LNCaP clone FGC (cell line): ENCODE measurements around the gene PCSK6.

Experiments used
- DNase-seq: peaks from one replicate; pipeline ENCODE4 v3.0.0-alpha.2; 2011; ENCODE audit warnings: low read depth
- H3K4me3 ChIP-seq: 2 replicates; pipeline ENCODE4 v1.5.1; 2011; ENCODE audit warnings: mild to moderate bottlenecking, low read depth, low read length, control low read depth
- TF ChIP-seq, protein P1 (sequence below): IDR thresholded peaks from 2 replicates; pipeline ENCODE4 v1.5.1; 2012; ENCODE audit warnings: mild to moderate bottlenecking; ENCODE audit not compliant: control insufficient read depth, insufficient read depth; ENCODE audit errors: extremely low read depth

Gene PCSK6

DNA sequence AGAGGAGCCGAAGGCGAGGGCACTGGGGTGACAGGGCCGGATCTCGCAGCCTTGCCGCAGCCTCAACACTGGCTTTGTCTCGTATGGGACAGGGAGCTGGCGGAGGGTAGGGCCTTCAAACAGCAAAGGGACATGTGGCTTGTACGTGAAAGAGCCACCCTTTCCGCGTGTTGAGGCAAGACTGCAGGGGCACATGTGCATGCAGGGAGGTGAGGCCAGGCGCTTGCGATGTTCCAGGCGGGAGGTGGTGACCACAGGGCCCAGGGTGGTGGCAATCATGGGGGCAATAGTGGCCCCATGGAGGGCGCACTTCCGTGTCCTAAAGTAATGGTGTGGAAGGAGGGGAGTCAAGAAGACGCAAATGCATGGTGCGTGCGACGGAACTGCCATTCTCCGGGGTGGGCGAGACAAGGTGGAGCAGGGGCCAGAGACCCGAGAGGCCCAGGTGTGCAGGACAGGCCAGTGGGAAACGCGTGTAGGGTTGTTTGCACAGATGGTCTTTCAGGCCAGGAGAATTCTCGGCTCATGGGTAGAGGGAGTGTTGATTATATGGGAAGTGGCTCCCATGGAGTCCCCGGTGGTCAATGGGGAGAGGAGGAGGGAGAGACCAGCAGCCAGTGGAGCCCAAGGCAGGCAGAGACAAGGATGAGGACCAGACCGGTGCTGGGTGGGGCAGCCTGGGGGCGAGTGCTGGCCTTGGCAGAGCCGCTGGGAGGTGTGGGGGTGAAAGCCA lies 45.8 kb upstream of the PCSK6 start:
- DNase-seq = no peak
- TF ChIP-seq, protein P1, sequence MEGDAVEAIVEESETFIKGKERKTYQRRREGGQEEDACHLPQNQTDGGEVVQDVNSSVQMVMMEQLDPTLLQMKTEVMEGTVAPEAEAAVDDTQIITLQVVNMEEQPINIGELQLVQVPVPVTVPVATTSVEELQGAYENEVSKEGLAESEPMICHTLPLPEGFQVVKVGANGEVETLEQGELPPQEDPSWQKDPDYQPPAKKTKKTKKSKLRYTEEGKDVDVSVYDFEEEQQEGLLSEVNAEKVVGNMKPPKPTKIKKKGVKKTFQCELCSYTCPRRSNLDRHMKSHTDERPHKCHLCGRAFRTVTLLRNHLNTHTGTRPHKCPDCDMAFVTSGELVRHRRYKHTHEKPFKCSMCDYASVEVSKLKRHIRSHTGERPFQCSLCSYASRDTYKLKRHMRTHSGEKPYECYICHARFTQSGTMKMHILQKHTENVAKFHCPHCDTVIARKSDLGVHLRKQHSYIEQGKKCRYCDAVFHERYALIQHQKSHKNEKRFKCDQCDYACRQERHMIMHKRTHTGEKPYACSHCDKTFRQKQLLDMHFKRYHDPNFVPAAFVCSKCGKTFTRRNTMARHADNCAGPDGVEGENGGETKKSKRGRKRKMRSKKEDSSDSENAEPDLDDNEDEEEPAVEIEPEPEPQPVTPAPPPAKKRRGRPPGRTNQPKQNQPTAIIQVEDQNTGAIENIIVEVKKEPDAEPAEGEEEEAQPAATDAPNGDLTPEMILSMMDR = no peak

DNA sequence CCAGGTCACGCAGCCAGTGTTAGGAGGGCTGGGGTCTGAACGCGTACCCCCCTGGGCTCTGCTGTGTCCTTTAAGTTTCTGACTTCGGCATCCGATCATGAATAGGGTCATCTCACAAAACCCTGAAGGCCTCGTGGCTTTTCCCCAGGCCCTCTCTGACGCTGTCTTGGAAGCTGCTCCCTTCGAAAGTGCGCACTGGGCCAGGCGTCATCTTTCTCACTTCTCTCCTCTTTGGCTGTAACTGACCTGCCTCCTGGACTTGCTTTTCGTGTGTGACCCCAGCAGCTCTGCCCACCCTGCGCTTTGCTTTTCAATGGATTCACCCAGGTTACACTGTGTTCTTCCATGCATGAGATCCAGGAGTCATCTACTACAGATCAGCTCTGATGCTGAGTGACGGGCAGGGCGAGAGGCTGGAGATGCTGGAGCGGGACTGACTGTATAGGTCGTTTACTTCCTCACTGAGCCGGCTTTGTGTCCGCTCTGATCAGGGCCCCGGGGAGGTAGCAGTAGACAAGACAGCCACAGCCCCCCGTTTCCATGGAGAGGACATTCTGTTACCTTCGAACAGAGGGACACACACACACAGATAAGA lies 45.0 kb upstream of the PCSK6 start:
- no peak for DNase-seq

More for the DNA sequence above, 45.8 kb upstream of the PCSK6 start:
- no peak overlapping the region for H3K4me3 ChIP-seq

DNA sequence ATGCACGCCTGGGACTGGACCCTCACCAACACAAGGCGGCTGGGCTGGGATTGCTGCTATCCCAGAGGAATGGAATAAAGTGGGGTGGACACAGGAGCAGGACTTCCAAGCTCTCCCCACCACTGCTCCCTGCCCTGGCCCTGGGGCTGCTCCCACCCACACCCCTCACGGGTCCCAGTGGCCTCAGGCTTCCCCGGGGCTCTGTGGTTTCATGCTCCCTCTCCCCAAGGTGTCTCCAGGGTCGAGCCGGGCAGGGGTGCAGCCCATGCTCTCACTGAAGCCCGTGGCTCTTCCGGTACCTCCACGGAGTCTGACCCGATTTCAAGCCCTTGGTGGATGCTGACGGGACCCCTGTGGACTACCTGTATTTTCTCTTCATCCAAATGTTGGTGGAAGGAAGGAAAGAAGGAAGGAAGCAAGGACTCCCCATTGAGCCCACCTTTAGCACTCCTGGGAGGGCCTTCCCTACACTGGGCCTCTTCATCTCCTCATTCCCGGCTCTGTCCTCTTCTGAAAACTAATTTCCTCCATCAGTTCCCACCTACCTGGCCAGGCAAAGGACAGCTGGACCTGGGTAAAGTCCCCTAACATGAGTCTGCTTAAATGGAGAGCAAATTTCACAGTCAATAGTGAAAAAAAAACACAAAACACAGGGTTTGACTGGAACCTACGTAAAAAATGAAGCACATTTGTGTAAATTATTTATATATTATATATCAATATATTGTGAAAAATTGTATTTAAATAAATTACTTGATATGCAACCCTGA lies 44.0 kb upstream of the PCSK6 start:
- no peak for DNase-seq
- H3K4me3 ChIP-seq = no peak overlapping the region
- TF ChIP-seq, protein P1 = no peak

More for the DNA sequence above, 45.0 kb upstream of the PCSK6 start:
- H3K4me3 ChIP-seq = no peak overlapping the region
- TF ChIP-seq, protein P1 = no peak

DNA sequence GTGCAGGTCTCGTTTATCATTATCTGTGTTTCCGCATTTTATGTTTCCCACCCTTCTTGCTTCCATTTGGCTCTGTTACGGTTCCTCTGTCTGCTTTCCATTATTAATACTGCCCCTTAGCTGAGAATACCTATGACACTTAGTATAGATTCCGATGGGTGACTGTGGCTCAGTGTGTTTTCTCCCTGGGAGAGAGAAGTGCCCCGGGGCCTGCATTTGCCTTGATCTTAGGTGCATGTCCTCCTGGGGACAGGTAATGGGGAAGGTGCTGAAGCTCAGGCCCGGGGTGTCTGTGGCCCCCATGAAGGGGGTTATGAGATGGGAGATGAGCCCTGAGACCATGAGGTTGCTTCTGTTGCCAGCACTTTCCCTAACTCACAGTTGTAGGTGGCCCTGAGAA lies 43.4 kb upstream of the PCSK6 start:
- no peak overlapping the region for H3K4me3 ChIP-seq
- no peak for DNase-seq
- TF ChIP-seq, protein P1 = no peak

DNA sequence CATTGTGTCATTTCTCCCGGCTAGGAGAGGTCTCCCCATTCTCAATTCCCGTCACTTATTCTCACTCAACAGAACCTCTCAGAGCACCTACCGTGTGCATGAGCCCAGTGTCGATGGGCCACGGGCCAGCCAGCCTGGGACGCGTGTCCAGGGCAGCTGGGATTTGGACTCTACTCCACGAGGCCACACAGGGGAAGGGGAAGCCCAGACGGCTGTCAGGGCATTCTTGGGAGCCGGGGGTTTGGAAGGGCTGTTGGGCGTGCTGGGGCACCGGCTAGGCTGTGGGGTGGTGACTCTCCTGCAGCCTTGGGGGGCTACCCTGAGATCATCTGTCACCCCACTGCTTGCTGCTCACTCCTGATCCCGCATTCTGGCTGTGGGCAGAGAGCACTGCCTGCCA lies 41.7 kb upstream of the PCSK6 start:
- DNase-seq = no peak
- no peak overlapping the region for H3K4me3 ChIP-seq
- TF ChIP-seq, protein P1 = no peak

DNA sequence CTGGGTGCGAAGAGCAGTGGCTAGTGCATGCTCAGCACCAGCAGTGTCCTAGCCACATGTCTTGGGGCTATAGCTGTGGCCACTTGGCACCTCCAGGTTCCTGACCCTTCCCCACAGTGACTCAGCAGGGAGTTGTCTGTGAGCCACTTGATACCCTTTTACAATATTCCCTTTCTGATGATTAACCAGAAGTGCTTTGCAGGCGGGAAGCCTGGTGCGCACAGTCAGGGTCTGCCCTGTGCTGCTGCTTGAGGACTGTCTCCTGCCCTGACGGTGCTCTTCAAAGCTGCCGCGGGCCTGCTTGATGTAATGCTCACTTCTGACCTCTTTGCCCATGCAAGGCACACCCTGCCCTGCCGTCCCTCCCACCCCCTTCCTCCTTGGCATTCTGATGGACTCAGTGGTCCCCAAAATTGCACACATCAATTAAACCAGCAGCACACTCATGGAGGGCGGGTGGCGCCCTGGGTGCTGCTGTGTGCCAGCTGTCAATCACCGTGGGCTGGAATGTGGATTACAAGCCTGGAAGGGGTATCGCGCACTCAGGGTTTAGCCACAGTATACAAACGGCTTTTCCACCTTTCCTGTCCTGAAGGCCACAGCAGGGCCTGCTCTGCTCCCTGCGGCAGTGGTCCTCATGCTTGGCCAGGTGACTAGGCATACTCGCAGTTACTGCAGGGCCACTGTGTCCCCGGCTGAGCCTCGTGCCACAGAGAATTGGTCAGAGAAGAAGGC lies 40.9 kb upstream of the PCSK6 start:
- no peak overlapping the region for H3K4me3 ChIP-seq
- DNase-seq = no peak
- TF ChIP-seq, protein P1 = no peak
